22Rv1 (cell line): Measurements from ENCODE around the gene RHO.

Experiments
- CTCF ChIP-seq: fragments of 450-650 bp; IDR thresholded peaks from 2 replicates; pipeline ENCODE4 v1.5.1; 2017; ENCODE audit warnings: mild to moderate bottlenecking
- ZFX ChIP-seq: fragments of 450-650 bp; IDR thresholded peaks from 2 replicates; pipeline ENCODE4 v1.6.1; 2017; ENCODE audit warnings: antibody characterized with exemption, borderline replicate concordance

GRCh38 chr3:129582799-129583198, 54.4 kb downstream of the RHO start:
- no peak for TF ChIP-seq CTCF
- no peak for TF ChIP-seq ZFX
